Colonic mucosa (tissue), 4 donors: Measurements from ENCODE around the gene ATXN2. TPM values are rescaled to one million over a fixed set of nuclear protein-coding genes. Genes with fewer than 3 reads are reported as not detected.
A peak's percentile ranks its signal among the peaks of the same experiment; 100 is the strongest.

Source experiments
- DNase-seq: peaks from one replicate; pipeline ENCODE4 v3.0.0-alpha.2; 2020
- H3K27ac ChIP-seq: fragments of 200-600 bp; one replicate; pipeline ENCODE4 v1.8.0; 2021
- H3K27me3 ChIP-seq: fragments of 200-600 bp; one replicate; pipeline ENCODE4 v1.8.0; 2021
- H3K36me3 ChIP-seq: fragments of 200-600 bp; one replicate; pipeline ENCODE4 v1.8.0; 2021
- H3K4me1 ChIP-seq: fragments of 200-600 bp; one replicate; pipeline ENCODE4 v1.8.0; 2021; ENCODE audit warnings: mild to moderate bottlenecking
- H3K4me3 ChIP-seq: fragments of 200-600 bp; one replicate; pipeline ENCODE4 v1.8.0; 2021
- H3K9ac ChIP-seq, 2 donors: one replicate each; pipeline ENCODE4 v1.7.0; 2013; ENCODE audit warnings: control low read depth in 2 of 2, low read depth in 2 of 2, low read length in 2 of 2
- H3K9me3 ChIP-seq: fragments of 200-600 bp; one replicate; pipeline ENCODE4 v1.8.0; 2021
- CTCF ChIP-seq: fragments of 200-600 bp; IDR thresholded peaks from one replicate; pipeline ENCODE4 v1.8.0; 2022; ENCODE audit warnings: antibody characterized with exemption, mild to moderate bottlenecking
- intact Hi-C: fragments of 100-400 bp; cut with DNase I; formaldehyde crosslinking; loops from one replicate; pipeline ENCODE4 v1.14.1; 2022
- total RNA-seq, 2 donors: library from RNA; stranded (reverse); fragmentation: NEBNext Ultra II Directional in 1 of 2; extraction: Animal tissue kit (Norgen Biotek cat#: 25700) in 1 of 2; gene quantifications; one replicate each; pipeline ENCODE4 v1.2.1, GENCODE V29; 2021
- donor health status: healthy.
- donor health status: DM: no; HTN: no; CAD: no.
- donor health status: DM: no; HTN: no; CAD: no.

ATXN2 gene
- total RNA-seq, 2 donors from 2014 or later, result 48.7 to 55.1 TPM

DNA sequence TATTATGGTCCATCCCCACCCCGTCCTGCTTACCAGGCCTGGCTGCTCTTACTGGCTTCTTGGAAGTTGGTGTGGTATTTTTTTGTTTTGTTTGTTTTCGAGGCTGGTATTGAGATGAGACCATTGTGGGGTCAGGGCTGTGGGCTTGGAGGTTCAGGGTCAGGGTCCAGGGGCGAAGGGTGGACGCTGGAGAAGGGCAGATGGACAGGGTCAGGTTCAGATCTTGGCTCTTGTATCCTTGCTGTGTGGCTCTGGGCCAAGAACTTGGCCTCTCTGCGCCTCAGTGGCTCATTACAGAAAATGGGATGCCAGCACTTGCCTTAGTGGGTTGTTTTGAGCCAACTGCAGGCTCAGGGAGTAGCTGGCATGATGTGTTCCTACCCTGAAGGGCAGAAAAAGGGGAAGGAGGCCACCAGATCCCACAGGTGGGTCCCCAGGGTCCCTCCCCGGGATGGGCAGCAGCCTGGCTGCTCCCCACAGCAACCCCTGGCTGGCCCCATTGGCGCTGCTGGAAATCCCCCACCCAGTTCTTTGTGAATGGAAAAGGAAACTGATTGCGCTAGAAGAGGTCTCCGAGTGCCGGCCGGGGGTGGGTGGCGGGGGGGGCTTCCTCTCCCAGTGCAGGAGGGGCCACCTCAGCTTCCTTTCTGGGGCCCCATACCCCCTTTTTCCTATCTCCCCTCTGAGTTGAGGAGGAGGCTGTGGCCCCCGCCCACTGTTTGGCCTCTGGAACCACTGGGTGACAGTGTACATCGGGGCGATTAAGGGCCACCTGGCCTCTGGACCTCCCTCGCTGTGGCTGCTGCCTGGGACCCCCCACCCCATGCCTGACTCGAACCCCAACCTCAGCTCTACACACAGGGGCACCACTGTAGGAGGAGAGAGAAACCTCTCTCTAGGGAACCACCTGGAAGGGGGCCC is 168.4 kb downstream of the ATXN2 start:
- no peak for TF ChIP-seq CTCF
- Histone ChIP-seq H3K36me3 (no peaks in the 10 kb centered on the region), H3K27me3 (no peaks in the 10 kb centered on the region), H3K9me3 (no peaks in the 10 kb centered on the region), H3K4me1 (peaks cover 74% of the 10 kb centered on the region), H3K27ac (peak overlapping the region; percentile 70), H3K4me3 (no peak overlapping the region), H3K9ac (peak overlapping the region; percentile 58 to 75)
- no peak for DNase-seq
- intact Hi-C loops, result no loop called here

DNA sequence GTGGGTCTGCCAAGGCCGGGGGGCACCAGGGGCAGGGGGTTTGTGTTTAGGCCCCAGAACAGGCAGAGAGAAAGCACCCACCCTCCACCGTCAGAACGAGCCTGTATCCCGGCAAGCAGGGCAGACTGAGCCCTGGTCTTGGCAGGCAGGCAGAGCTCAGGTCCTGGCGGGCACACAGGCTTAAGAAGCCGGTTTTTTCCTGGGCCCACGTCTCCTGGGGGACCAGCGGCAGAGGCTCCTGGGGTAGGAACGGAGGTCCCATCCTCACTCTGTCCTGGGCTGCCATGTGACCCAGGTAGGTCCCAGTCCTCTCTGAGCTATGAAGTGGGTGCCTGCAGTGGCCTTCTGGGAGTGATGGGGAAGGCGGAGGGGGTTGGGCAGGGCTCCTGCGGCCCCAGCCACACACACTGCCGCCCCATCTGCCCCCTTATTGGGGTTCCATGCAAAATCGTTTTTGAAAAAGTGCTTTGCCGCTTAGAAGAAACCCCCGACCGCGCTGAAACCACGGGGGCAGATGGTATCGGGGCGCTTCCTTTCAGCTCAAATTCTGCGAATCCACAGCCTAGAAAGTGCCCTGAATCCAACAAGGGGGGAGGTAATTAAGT is 169.2 kb downstream of the ATXN2 start:
- intact Hi-C loops, result no loop called here
- Histone ChIP-seq H3K4me3 (no peak overlapping the region), H3K27ac (peak overlapping the region; percentile 70), H3K9ac (peak overlapping the region; percentile 54 to 75), H3K4me1 (peaks cover 67% of the 10 kb centered on the region), H3K27me3 (no peaks in the 10 kb centered on the region), H3K36me3 (no peaks in the 10 kb centered on the region), H3K9me3 (no peaks in the 10 kb centered on the region)
- no peak for TF ChIP-seq CTCF
- DNase-seq, result no peak

GRCh38 chr12:111428728-111429175 is 170.4 kb downstream of the ATXN2 start:
- TF ChIP-seq CTCF, result no peak
- H3K27ac ChIP-seq, result peak overlapping the region; percentile 70
- peak; percentile 89 for DNase-seq

GRCh38 chr12:111428081-111428727 is 170.9 kb downstream of the ATXN2 start:
- no peak overlapping the region for H3K4me3 ChIP-seq
- H3K9ac ChIP-seq, result peak overlapping the region; percentile 62 to 69
- DNase-seq, result no peak
- peak overlapping the region; percentile 66 for H3K27ac ChIP-seq
- intact Hi-C loops, result no loop called here
- H3K27me3 ChIP-seq, result no peaks in the 10 kb centered on the region
- H3K9me3 ChIP-seq, result no peaks in the 10 kb centered on the region
- no peaks in the 10 kb centered on the region for H3K36me3 ChIP-seq
- TF ChIP-seq CTCF, result no peak
- peaks cover 59% of the 10 kb centered on the region for H3K4me1 ChIP-seq

More at GRCh38 chr12:111428728-111429175, 170.4 kb downstream of the ATXN2 start:
- Histone ChIP-seq H3K4me1 (peaks cover 64% of the 10 kb centered on the region), H3K9ac (peak overlapping the region; percentile 62 to 69), H3K36me3 (no peaks in the 10 kb centered on the region), H3K9me3 (no peaks in the 10 kb centered on the region), H3K4me3 (no peak overlapping the region), H3K27me3 (no peaks in the 10 kb centered on the region)
- intact Hi-C loops, result no loop called here

DNA sequence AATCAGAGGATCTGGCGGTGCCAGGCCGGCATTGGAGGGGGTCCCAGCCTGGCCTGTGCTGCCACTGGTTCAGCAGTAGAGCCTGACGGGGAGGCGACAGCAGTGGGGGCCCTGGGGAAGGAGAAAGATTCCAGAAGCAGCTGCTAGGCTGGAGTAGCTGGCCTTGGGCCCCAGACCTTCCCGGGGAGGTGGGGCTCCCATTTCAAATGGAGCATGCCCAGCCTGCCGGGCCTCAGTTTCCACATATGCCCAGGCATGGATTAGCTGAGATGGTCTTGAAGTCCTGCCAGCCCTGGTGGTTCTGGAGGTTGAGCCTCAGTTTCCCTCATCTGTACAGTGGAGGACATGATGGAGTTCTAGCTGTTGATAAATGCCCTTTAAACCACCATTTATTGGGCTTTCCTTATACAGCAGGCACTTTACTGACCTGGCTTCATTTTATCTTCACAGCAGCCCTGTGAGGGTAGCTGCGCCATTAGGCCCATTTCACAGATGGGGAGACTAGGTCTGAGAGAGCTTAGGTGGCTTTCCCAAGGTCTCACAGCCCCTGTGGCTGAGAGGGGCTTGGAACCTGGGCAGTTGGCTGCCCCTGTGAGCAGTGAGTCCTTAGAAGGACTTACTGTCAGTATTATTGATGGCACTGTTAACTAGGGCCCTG is 171.6 kb downstream of the ATXN2 start:
- DNase-seq, result no peak

More for the DNA sequence above, 171.6 kb downstream of the ATXN2 start:
- Histone ChIP-seq H3K9ac (peak overlapping the region; percentile 43 to 69), H3K4me3 (no peak overlapping the region), H3K9me3 (no peaks in the 10 kb centered on the region), H3K4me1 (peaks cover 52% of the 10 kb centered on the region), H3K36me3 (no peaks in the 10 kb centered on the region), H3K27ac (peak overlapping the region; percentile 66), H3K27me3 (no peaks in the 10 kb centered on the region)
- intact Hi-C loops, result no loop called here
- no peak for TF ChIP-seq CTCF
